ENCODE results near the gene GPC2.

Gene GPC2

GRCh38 chr7:100171840-100172239 is 5.3 kb downstream of the GPC2 start:
- intact Hi-C loops (cut with DNase I) = no loop called here
- peak in 1 of 10 donors; percentile 62 for DNase-seq

DNA sequence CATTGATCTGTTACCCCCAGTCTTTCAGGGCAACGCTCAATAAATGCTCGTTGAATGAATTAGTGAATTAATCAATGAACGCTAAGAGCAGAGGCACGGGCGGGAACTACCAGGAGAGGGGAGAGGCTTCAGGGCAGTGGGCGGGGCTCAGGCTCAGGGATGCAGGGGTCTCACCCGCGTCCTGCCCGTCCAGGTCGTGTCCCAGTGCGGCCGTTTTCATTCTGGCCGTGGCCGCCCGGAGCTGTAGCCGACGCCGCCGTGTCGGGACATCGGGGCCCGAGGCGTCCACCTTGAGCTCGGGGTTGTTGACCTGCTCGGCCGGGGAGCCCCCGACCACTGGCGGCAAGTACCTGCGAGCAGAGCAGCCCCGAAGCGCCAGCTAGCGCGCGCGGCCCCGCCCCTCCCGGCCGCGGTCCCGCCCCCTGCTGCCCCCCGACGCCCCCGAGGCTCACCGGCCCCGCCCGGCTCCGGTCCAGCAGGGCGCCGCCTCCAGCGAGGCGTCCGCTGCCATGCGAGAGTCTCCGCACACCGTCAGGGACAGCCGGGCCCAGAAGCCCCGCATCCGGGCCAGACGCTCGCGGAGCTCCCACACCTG is 6.0 kb downstream of the GPC2 start:
- no peak for DNase-seq
- intact Hi-C loops (cut with DNase I) = no loop called here

DNA sequence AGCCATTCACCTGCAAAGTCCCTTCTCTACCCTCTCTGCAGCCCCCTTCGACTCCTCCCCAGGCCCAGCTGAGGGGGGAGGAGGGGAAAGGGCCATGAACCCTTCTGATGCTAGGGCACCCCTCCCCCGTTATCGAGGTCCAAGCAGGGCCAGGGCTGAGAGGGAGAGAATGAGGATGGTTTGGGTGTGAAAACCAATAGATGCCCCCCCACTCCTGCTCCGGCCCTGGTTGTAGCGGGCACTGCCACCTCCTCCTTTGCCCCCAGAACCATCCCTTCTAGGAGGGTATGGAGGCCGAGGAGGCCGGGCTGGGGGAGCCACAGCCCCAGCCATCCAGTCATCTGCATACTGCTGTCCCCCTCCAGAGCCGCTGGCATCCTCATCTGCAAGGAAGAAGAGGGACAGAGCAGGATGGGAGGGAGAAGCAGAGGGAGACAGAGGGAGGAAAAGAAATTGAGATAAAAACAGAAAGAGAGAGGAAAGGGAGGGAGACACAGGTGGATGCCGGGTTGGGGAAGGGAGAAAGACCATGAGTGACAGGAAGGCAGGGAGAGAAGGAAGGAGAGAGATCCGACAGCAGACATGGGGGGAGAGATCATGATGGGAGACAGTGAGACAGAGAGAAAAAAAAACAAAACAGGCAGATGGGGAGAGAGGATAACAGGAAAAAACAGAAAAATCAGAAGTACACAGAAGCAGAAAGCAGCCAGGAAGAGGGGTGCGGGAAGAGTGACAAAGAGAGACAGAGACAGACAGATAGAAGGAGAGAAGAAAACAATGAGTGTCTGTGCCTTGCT is 6.9 kb downstream of the GPC2 start:
- intact Hi-C loops (cut with DNase I) = no loop called here
- DNase-seq = no peak

GRCh38 chr7:100169147-100169850 is 7.9 kb downstream of the GPC2 start:
- intact Hi-C loops (cut with DNase I) = no loop called here
- no peak for DNase-seq

GRCh38 chr7:100167912-100168323 is 9.3 kb downstream of the GPC2 start:
- intact Hi-C loops (cut with DNase I) = no loop called here
- DNase-seq = peak in 1 of 10 donors; percentile 4

DNA sequence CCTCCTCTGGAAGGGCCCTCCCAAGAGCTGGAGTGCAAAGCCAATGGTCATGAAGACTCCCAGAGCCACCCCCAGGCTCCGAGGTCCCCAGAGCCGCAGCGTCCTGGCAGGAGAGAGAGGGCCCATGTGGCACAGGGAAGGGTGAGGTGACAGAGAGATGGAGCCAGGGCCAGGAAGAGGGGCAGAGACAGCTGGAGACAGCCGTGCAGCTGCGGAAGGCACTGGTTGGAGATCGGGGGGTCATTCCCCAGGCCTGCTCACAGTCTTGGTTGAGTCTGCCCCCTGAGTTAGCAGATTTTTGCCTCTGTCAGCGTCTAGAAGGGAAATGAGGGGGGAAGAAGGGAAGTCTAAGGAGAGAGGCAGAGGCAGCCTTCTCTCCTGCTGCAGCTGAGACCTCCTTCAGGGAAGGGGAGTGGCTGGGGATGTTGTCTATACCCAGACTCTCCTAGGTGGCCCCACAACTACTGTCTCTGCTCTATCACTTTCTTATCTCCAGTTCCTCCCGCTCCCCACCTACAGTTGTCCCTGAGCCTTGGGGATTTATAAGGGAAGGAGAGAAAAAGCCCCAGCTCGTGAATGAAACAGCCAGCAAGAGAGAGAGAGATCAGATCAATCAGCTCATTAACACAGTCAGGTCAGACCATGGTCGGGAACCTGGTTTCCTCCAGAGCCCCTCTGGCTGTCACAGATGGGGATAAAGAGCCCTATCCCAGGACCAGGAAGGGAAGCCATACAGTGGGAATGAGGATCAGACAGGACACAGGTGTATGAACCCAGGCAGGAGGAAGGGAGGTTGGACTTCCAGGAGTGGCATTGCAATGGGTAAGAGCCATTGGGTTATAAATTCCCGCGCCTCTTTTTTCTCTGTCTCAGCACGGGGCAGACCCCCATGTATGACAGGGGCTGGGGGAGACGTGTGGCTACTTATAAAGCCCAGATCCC is 9.9 kb downstream of the GPC2 start:
- intact Hi-C loops (cut with DNase I) = no loop called here
- DNase-seq = peak in 2 of 10 donors; percentile 1 to 61

- intact Hi-C loops (cut with DNase I) = no loop called here
- DNase-seq = peak in 1 of 10 donors; percentile 61
Observed at GRCh38 chr7:100166317-100166940, 10.8 kb downstream of the GPC2 start.

- intact Hi-C loops (cut with DNase I) = no loop called here
- peak in 1 of 10 donors; percentile 7 for DNase-seq
Observed at GRCh38 chr7:100163871-100164270, 13.3 kb downstream of the GPC2 start.

GRCh38 chr7:100163006-100163531 is 14.1 kb downstream of the GPC2 start:
- DNase-seq = peak in 1 of 10 donors; percentile 34
- intact Hi-C loops (cut with DNase I) = no loop called here

- intact Hi-C loops (cut with DNase I) = no loop called here
- DNase-seq = peak in 1 of 10 donors; percentile 75
Observed at GRCh38 chr7:100160067-100160466, 17.1 kb downstream of the GPC2 start.

- peak in 1 of 10 donors; percentile 26 for DNase-seq
- intact Hi-C loops (cut with DNase I) = no loop called here
Observed at GRCh38 chr7:100159099-100159623, 18.0 kb downstream of the GPC2 start.

DNA sequence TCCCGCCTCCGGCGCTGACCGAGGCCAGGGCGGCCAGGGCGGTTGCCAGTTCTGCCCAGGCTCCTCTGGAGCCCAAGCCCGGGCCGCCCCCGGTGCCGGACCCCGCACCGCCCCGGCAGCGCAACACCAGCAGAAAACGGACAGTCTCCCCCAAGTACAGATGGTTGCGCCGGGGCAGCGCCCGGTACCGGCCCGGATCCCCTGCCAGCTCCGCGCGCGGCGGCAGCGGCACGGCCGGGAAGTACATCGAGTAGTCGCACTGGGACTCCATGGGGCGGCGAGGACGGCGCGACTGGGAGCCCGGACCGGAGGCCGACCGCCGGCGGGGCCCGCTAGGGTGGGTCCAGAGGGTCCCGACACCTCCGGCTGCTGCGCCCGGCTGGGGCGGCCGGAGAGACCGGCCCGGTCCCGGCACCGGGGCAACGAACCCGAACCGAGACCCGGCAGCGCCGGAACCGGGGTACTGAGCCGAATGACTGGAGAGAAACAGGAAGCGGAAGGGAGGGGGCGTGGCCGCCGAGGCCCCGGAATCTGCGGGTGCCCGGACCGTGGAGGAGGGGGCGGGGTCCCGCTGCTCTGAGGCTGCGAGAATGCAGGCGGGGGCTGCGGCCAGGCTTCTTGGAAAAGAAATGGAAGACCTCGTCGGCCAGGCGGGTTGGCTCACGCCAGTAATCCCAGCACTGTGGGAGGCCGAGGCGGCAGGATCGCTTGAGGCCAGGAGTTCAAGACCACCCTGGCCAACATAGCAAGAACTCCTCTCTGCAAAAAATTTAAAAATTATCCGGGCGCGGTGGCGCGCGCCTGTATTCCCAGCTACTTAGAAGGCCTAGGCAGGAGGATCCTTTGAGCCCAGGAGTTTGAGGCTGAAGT is 18.7 kb downstream of the GPC2 start, which contains the start of gene TRAPPC14:
Gene TRAPPC14, minus strand, starts transcription at position 495 of the 870 bp plus-strand sequence. Its CDS starts 224 bp downstream, at position 271.
- intact Hi-C loops (cut with DNase I) = no loop called here
- peak; percentile 89 to 99 (median 94) for DNase-seq

- peak in 3 of 10 donors; percentile 76 to 90 (median 77) for DNase-seq
Observed at GRCh38 chr7:100157334-100158228, 19.6 kb downstream of the GPC2 start.

GRCh38 chr7:100157069-100157333 is 20.2 kb downstream of the GPC2 start:
- intact Hi-C loops (cut with DNase I) = no loop called here
- DNase-seq = no peak

More at GRCh38 chr7:100157334-100158228, 19.6 kb downstream of the GPC2 start:
- intact Hi-C loops (cut with DNase I) = no loop called here

DNA sequence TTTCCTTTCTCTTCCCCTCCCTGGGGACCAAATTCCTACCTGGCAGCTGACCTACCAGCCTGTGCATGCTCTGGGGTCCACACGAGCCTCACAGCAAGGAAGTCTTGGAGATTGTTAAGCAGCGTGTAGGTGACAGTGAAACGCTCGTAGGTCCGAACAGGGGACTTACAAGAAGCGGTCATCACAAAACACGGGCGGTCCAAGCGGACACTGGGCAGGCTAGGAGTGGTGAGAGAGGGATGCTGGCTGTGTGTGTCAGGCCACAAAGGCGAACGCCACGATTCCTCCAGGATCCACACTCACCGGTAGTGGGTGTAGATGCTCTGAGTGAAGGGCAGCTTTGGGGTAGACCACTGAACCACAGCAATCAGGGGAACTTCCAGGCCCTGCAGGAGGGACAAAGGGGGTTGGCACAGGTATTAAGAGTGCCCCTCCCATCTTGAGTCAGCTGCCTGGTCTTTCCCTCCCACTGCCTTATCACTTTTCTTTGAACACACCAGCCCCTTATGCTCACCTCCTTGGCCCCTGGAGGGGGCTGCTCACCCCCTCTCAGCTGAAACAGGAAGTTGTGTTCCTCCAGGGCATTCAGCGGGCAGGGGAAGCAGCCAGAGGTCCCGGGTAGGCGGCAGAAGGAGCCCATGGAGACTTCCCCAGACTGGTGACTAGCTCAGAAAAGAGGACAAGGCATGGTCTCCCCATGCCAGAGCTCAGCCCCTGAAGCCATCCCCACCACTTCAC is 20.7 kb downstream of the GPC2 start:
- peak in 3 of 10 donors; percentile 63 to 73 (median 68) for DNase-seq
- intact Hi-C loops (cut with DNase I) = no loop called here

DNA sequence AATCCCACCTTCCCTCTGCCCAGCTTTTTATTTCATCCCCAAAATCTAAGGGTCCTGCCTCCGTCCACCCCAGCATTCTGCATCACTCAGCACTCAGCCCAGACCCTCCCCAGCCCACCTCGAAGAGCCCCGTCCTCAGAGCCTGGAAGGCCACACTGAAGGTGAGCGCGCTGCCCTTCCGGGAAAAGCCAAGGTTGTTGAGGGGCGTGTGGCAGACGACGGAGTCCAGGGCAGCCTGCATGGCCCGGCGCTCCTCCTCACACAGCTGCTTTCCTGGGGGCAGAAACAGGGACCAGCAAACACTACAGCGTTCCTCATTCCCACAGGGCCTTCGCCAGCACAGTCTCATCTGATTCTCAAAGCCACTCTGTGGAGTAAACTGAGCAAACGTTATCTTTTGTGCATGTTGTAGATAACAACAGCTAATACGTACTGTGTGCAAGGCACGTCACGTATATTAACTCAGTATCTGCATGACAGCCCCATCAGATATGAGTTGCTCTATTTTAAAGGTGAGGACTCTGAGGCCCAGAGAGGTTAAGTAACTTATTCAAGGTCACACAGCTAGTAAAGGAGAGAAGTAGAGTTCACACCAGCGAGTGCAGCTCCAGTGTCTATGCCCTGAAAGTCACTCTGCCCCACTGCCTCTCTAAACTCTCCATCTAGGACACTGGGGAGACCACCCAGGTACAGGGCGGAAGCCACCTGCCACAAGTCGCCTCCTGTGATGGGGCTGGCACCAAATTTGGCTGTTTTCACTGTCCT is 21.4 kb downstream of the GPC2 start:
- DNase-seq = peak in 3 of 10 donors; percentile 23 to 66 (median 49)
- intact Hi-C loops (cut with DNase I) = no loop called here

All from posterior cingulate gyrus (tissue), 11 donors.